ENCODE measurements around the gene MSI2.
"Not testable (repeated sequence)": the region's sequence is repeated elsewhere in the genome, so short reads cannot be mapped to it uniquely, and the experiment has no call there.

The MSI2 gene

GRCh38 chr17:57213180-57213825 lies 43.0 kb upstream of the MSI2 start:
- DNase-seq (ENCODE audit: low read depth), result peak; percentile 37
- H3K4me3 ChIP-seq (ENCODE audit: low read length), result no peak overlapping the region
- TF ChIP-seq CTCF (IDR thresholded peaks at IDR 0.05; ENCODE audit: insufficient read depth, low read depth, low read length, missing control alignments), result no peak

GRCh38 chr17:57215317-57215716 lies 41.0 kb upstream of the MSI2 start:
- peak; percentile 7 for DNase-seq (ENCODE audit: low read depth)
- H3K4me3 ChIP-seq (ENCODE audit: low read length), result no peak overlapping the region
- no peak for TF ChIP-seq CTCF (IDR thresholded peaks at IDR 0.05; ENCODE audit: insufficient read depth, low read depth, low read length, missing control alignments)

- H3K4me3 ChIP-seq (ENCODE audit: low read length), result no peak overlapping the region
- no peak for DNase-seq (ENCODE audit: low read depth)
- no peak for TF ChIP-seq CTCF (IDR thresholded peaks at IDR 0.05; ENCODE audit: insufficient read depth, low read depth, low read length, missing control alignments)
Measured at GRCh38 chr17:57221366-57222350, 34.7 kb upstream of the MSI2 start.

- not testable (repeated sequence) for DNase-seq (ENCODE audit: low read depth); H3K4me3 ChIP-seq (ENCODE audit: low read length)
Measured at GRCh38 chr17:57222422-57222821, 33.9 kb upstream of the MSI2 start.

- no peak for DNase-seq (ENCODE audit: low read depth)
- H3K4me3 ChIP-seq (ENCODE audit: low read length), result no peak overlapping the region
- TF ChIP-seq CTCF (IDR thresholded peaks at IDR 0.05; ENCODE audit: insufficient read depth, low read depth, low read length, missing control alignments), result no peak
Measured at GRCh38 chr17:57225127-57225526, 31.2 kb upstream of the MSI2 start.

GRCh38 chr17:57226793-57227192 lies 29.5 kb upstream of the MSI2 start:
- no peak for DNase-seq (ENCODE audit: low read depth)
- no peak overlapping the region for H3K4me3 ChIP-seq (ENCODE audit: low read length)
- no peak for TF ChIP-seq CTCF (IDR thresholded peaks at IDR 0.05; ENCODE audit: insufficient read depth, low read depth, low read length, missing control alignments)

- TF ChIP-seq CTCF (IDR thresholded peaks at IDR 0.05; ENCODE audit: insufficient read depth, low read depth, low read length, missing control alignments), result no peak
- DNase-seq (ENCODE audit: low read depth), result no peak
- H3K4me3 ChIP-seq (ENCODE audit: low read length), result no peak overlapping the region
Measured at GRCh38 chr17:57228911-57229310, 27.4 kb upstream of the MSI2 start.

Measured in epithelial cell of esophagus (primary cell).